ENCODE results near the gene CARD11. TPM values are rescaled to one million over a fixed set of nuclear protein-coding genes. Genes with fewer than 3 reads are reported as not detected.

Gene CARD11
- total RNA-seq, 1 donor from 2014 or later, result 6.3 TPM

GRCh38 chr7:3076163-3076562 lies 32.5 kb upstream of the CARD11 start:
- DNase-seq (ENCODE audit: low read depth), result no peak
- no peak for FAIRE-seq
- TF ChIP-seq CTCF (IDR thresholded peaks at IDR 0.05; ENCODE audit: insufficient read depth, low read length, severe bottlenecking), result no peak
- H3K4me3 ChIP-seq (ENCODE audit: low read depth, low read length), result no peak overlapping the region
- H3K27me3 ChIP-seq (ENCODE audit: control insufficient read depth, insufficient read depth, low read length), result no peaks in the 10 kb centered on the region
- H3K36me3 ChIP-seq (ENCODE audit: control insufficient read depth, insufficient read depth, low read length), result no peaks in the 10 kb centered on the region

GRCh38 chr7:3075441-3075840 lies 31.8 kb upstream of the CARD11 start:
- Histone ChIP-seq H3K4me3 (ENCODE audit: low read depth, low read length) (no peak overlapping the region), H3K36me3 (ENCODE audit: control insufficient read depth, insufficient read depth, low read length) (no peaks in the 10 kb centered on the region), H3K27me3 (ENCODE audit: control insufficient read depth, insufficient read depth, low read length) (no peaks in the 10 kb centered on the region)
- TF ChIP-seq CTCF (IDR thresholded peaks at IDR 0.05; ENCODE audit: insufficient read depth, low read length, severe bottlenecking), result no peak
- no peak for FAIRE-seq
- DNase-seq (ENCODE audit: low read depth), result no peak

- TF ChIP-seq CTCF (IDR thresholded peaks at IDR 0.05; ENCODE audit: insufficient read depth, low read length, severe bottlenecking), result no peak
- FAIRE-seq (no peak), DNase-seq (ENCODE audit: low read depth) (no peak)
- Histone ChIP-seq H3K4me3 (ENCODE audit: low read depth, low read length) (no peak overlapping the region), H3K27me3 (ENCODE audit: control insufficient read depth, insufficient read depth, low read length) (no peaks in the 10 kb centered on the region), H3K36me3 (ENCODE audit: control insufficient read depth, insufficient read depth, low read length) (no peaks in the 10 kb centered on the region)
Observed at GRCh38 chr7:3074459-3074821, 30.8 kb upstream of the CARD11 start.

GRCh38 chr7:3073763-3074458 lies 30.2 kb upstream of the CARD11 start:
- no peaks in the 10 kb centered on the region for H3K27me3 ChIP-seq (ENCODE audit: control insufficient read depth, insufficient read depth, low read length)
- peak; percentile 4 for DNase-seq (ENCODE audit: low read depth)
- H3K4me3 ChIP-seq (ENCODE audit: low read depth, low read length), result no peak overlapping the region
- H3K36me3 ChIP-seq (ENCODE audit: control insufficient read depth, insufficient read depth, low read length), result no peaks in the 10 kb centered on the region
- no peak for TF ChIP-seq CTCF (IDR thresholded peaks at IDR 0.05; ENCODE audit: insufficient read depth, low read length, severe bottlenecking)
- no peak for FAIRE-seq

- no peak for TF ChIP-seq CTCF (IDR thresholded peaks at IDR 0.05; ENCODE audit: insufficient read depth, low read length, severe bottlenecking)
- DNase-seq (ENCODE audit: low read depth), result no peak
- FAIRE-seq, result no peak
- no peak overlapping the region for H3K4me3 ChIP-seq (ENCODE audit: low read depth, low read length)
- H3K27me3 ChIP-seq (ENCODE audit: control insufficient read depth, insufficient read depth, low read length), result no peaks in the 10 kb centered on the region
- no peaks in the 10 kb centered on the region for H3K36me3 ChIP-seq (ENCODE audit: control insufficient read depth, insufficient read depth, low read length)
Observed at GRCh38 chr7:3070908-3071307, 27.2 kb upstream of the CARD11 start.
